ENCODE results near the gene KRT1.

Gene KRT1

GRCh38 chr12:52627395-52628110 is 52.7 kb downstream of the KRT1 start:
- H3K27ac ChIP-seq, result no peak overlapping the region
- no peak for TF ChIP-seq ZFX (IDR thresholded peaks at IDR 0.05; ENCODE audit: borderline replicate concordance)
- TF ChIP-seq CTCF (IDR thresholded peaks at IDR 0.05), result no peak
